DOHH2 (cell line): ENCODE data around the gene SGCD.

Experiments
- H3F3A ChIP-seq: fragments of 200-600 bp; sonication (generic), shearing (Covaris generic); 2 replicates; pipeline ENCODE4 v1.6.0; 2016; ENCODE audit warnings: antibody characterized with exemption, mild to moderate bottlenecking; ENCODE audit not compliant: control insufficient read depth, insufficient read depth
- H3K27ac ChIP-seq: fragments of 200-600 bp; sonication (generic); 2 replicates; pipeline ENCODE4 v1.5.1; 2014; ENCODE audit warnings: low read depth, mild to moderate bottlenecking, low read length, moderate library complexity
- H3K27me3 ChIP-seq: fragments of 200-600 bp; sonication (generic); 2 replicates; pipeline ENCODE4 v1.6.1; 2014; ENCODE audit warnings: mild to moderate bottlenecking, low read length, mixed read lengths; ENCODE audit not compliant: control insufficient read depth
- H3K36me3 ChIP-seq: fragments of 200-600 bp; sonication (generic); 2 replicates; pipeline ENCODE4 v1.6.1; 2014; ENCODE audit warnings: mild to moderate bottlenecking, low read length, moderate library complexity, mixed read lengths; ENCODE audit not compliant: control insufficient read depth
- H3K4me1 ChIP-seq: fragments of 200-600 bp; sonication (generic); 2 replicates; pipeline ENCODE4 v1.6.1; 2014; ENCODE audit warnings: mild to moderate bottlenecking, low read length, mixed read lengths; ENCODE audit not compliant: control insufficient read depth
- H3K4me2 ChIP-seq: fragments of 200-600 bp; sonication (generic); 2 replicates; pipeline ENCODE4 v1.6.0; 2014; ENCODE audit warnings: mild to moderate bottlenecking, low read length, moderate library complexity
- H3K4me3 ChIP-seq: fragments of 200-600 bp; sonication (generic); 2 replicates; pipeline ENCODE4 v1.5.1; 2014; ENCODE audit warnings: mild to moderate bottlenecking, low read length, mixed read lengths
- H3K79me2 ChIP-seq: fragments of 200-600 bp; sonication (generic); 2 replicates; pipeline ENCODE4 v1.6.1; 2014; ENCODE audit warnings: mild to moderate bottlenecking, low read length, mixed read lengths; ENCODE audit not compliant: control insufficient read depth
- H3K9me2 ChIP-seq: fragments of 200-600 bp; sonication (generic); replicated peaks from 2 replicates; pipeline ENCODE4 v1.6.1; 2014; ENCODE audit warnings: mild to moderate bottlenecking, low read length, mixed read lengths; ENCODE audit not compliant: control insufficient read depth
- H3K9me3 ChIP-seq: fragments of 200-600 bp; sonication (generic); 2 replicates; pipeline ENCODE4 v1.6.1; 2014; ENCODE audit warnings: antibody characterized with exemption, low read length, mixed read lengths; ENCODE audit not compliant: control insufficient read depth, insufficient read depth
- H4K20me1 ChIP-seq: fragments of 200-600 bp; sonication (generic); 2 replicates; pipeline ENCODE4 v1.6.0; 2014; ENCODE audit warnings: low read depth, mild to moderate bottlenecking, antibody characterized with exemption, low read length, moderate library complexity; ENCODE audit not compliant: control insufficient read depth, insufficient read depth
- CTCF ChIP-seq: fragments of 200-600 bp; sonication (generic); IDR thresholded peaks from one replicate; pipeline ENCODE4 v1.5.1; 2014; ENCODE audit warnings: antibody characterized with exemption, mild to moderate bottlenecking, low read depth, low read length; ENCODE audit not compliant: poor library complexity, severe bottlenecking
- EZH2phosphoT487 ChIP-seq: fragments of 200-600 bp; sonication (generic); IDR thresholded peaks from 2 replicates; pipeline ENCODE4 v1.6.1; 2017; ENCODE audit warnings: borderline replicate concordance, mild to moderate bottlenecking, antibody characterized with exemption, low read length, moderate library complexity, mixed read lengths

The SGCD gene

GRCh38 chr5:156477196-156477595, 150.2 kb downstream of the SGCD start:
- Histone ChIP-seq H3K9me2 (no peaks in the 10 kb centered on the region), H3K27me3 (no peaks in the 10 kb centered on the region), H3F3A (no peaks in the 10 kb centered on the region), H3K4me3 (no peak overlapping the region), H4K20me1 (no peaks in the 10 kb centered on the region), H3K27ac (no peak overlapping the region), H3K36me3 (no peaks in the 10 kb centered on the region), H3K79me2 (no peaks in the 10 kb centered on the region), H3K4me2 (no peak overlapping the region), H3K4me1 (no peaks in the 10 kb centered on the region), H3K9me3 (no peaks in the 10 kb centered on the region)
- TF ChIP-seq CTCF (no peak), EZH2phosphoT487 (no peak)

GRCh38 chr5:156479849-156480248, 152.9 kb downstream of the SGCD start:
- Histone ChIP-seq H3F3A (no peaks in the 10 kb centered on the region), H3K4me1 (no peaks in the 10 kb centered on the region), H4K20me1 (no peaks in the 10 kb centered on the region), H3K9me3 (no peaks in the 10 kb centered on the region), H3K36me3 (no peaks in the 10 kb centered on the region), H3K9me2 (no peaks in the 10 kb centered on the region), H3K27me3 (no peaks in the 10 kb centered on the region), H3K79me2 (no peaks in the 10 kb centered on the region), H3K4me2 (no peak overlapping the region), H3K4me3 (no peak overlapping the region), H3K27ac (no peak overlapping the region)
- TF ChIP-seq CTCF, result no peak
- no peak for TF ChIP-seq EZH2phosphoT487

- H3K9me2 ChIP-seq, result no peaks in the 10 kb centered on the region
- H3K4me2 ChIP-seq, result no peak overlapping the region
- no peaks in the 10 kb centered on the region for H3F3A ChIP-seq
- no peaks in the 10 kb centered on the region for H3K36me3 ChIP-seq
- no peaks in the 10 kb centered on the region for H3K4me1 ChIP-seq
- no peak overlapping the region for H3K4me3 ChIP-seq
- TF ChIP-seq CTCF, result no peak
- no peak for TF ChIP-seq EZH2phosphoT487
- H3K27me3 ChIP-seq, result no peaks in the 10 kb centered on the region
- H3K79me2 ChIP-seq, result no peaks in the 10 kb centered on the region
- no peaks in the 10 kb centered on the region for H3K9me3 ChIP-seq
- H4K20me1 ChIP-seq, result no peaks in the 10 kb centered on the region
- H3K27ac ChIP-seq, result no peak overlapping the region
Observed at GRCh38 chr5:156481741-156482140, 154.8 kb downstream of the SGCD start.

- H3K36me3 ChIP-seq, result no peaks in the 10 kb centered on the region
- no peaks in the 10 kb centered on the region for H3K27me3 ChIP-seq
- H3K9me3 ChIP-seq, result no peaks in the 10 kb centered on the region
- H4K20me1 ChIP-seq, result no peaks in the 10 kb centered on the region
- H3K79me2 ChIP-seq, result no peaks in the 10 kb centered on the region
- no peak overlapping the region for H3K27ac ChIP-seq
- H3K4me3 ChIP-seq, result no peak overlapping the region
- H3K4me1 ChIP-seq, result no peaks in the 10 kb centered on the region
- H3K9me2 ChIP-seq, result no peaks in the 10 kb centered on the region
- H3K4me2 ChIP-seq, result no peak overlapping the region
- TF ChIP-seq CTCF (no peak), EZH2phosphoT487 (no peak)
- no peaks in the 10 kb centered on the region for H3F3A ChIP-seq
Observed at GRCh38 chr5:156482818-156483217, 155.9 kb downstream of the SGCD start.
